ENCODE measurements around the gene ESYT2.
"Not testable (repeated sequence)": the region's sequence is repeated elsewhere in the genome, so short reads cannot be mapped to it uniquely, and the experiment has no call there.

ESYT2 gene

DNA sequence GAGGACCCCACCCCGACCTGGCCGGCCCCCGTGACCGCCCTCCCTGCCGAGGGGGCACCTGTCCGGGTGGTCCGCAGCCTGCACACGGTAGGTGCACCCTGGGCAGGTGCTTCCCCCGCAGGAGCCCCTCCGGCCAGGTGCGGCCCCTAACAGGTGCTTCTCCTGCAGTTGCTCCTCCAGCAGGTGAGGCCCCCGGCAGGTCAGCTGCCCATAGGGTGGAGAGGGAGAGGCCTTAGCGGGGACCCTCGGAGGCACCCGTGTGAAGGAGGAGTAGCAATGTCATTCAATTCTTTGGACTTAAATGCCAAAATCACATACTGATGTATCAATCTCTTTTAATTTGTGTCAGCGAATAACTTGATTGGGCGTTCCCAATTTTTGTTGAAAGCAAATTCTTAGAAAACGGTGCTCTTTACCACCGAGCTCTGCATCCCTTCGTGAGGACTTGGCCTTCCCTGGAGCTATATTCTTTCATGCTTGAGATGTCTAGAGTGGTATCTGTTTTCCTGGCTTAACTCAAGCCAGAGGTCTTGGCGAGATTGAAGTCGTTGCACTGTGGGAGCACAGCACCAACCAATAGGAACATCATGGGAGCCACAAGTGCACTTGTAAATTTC is 124.0 kb downstream of the ESYT2 start:
- Histone ChIP-seq H3K27ac (ENCODE audit: low read length) (no peak overlapping the region), H3K9ac (ENCODE audit: low read length) (peak overlapping the region; percentile 93), H3K4me1 (ENCODE audit: control insufficient read depth, low read depth, low read length) (peaks cover 29% of the 10 kb centered on the region), H3K4me3 (ENCODE audit: low read length) (peak overlapping the region; percentile 91), H3K9me3 (ENCODE audit: control insufficient read depth, low read depth, low read length) (no peaks in the 10 kb centered on the region), H3K27me3 (ENCODE audit: control insufficient read depth, insufficient read depth, low read length) (no peaks in the 10 kb centered on the region), H3K36me3 (ENCODE audit: control insufficient read depth, low read depth, low read length) (peaks cover 15% of the 10 kb centered on the region)

- H3K27ac ChIP-seq (ENCODE audit: low read length), result peak within 1 kb of the TSS; percentile 67
- H3K4me1 ChIP-seq (ENCODE audit: control insufficient read depth, low read depth, low read length), result peaks cover 29% of the 10 kb centered on the region
- peaks cover 20% of the 10 kb centered on the region for H3K36me3 ChIP-seq (ENCODE audit: control insufficient read depth, low read depth, low read length)
Measured at GRCh38 chr7:158704524-158705233, 124.6 kb downstream of the ESYT2 start, which contains the start of gene NCAPG2. TSS of gene NCAPG2 (minus strand) at chr7:158704804. CDS start at chr7:158701899, 2,905 bp downstream.

DNA sequence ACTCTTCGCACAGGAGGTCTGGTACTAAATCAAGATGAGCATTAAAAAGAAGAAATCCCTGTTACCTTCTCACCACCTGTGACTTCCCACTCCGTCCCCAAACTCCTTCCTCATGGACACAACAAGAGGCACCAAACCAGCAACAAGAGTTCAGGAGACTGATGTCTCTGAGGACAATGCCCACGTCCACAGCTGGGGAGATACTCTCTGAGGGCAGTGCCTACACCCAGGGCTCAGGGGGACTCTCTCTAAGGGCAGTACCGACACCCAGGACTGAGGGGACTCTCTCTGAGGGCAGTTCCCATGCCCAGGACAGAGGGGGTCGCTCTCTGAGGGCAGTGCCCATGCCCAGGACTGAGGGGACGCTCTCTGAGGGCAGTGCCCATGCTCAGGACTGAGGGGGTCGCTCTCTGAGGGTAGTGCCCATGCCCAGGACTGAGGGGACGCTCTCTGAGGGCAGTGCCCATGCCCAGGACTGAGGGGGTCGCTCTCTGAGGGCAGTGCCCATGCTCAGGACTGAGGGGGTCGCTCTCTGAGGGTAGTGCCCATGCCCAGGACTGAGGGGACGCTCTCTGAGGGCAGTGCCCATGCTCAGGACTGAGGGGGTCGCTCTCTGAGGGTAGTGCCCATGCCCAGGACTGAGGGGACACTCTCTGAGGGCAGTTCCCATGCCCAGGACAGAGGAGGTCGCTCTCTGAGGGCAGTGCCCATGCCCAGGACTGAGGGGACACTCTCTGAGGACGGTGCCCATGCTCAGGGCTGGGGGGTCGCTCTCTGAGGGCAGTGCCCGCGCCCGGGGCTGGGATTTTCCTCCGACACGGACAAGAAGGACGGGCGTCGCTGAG is 125.4 kb downstream of the ESYT2 start:
- H3K9ac ChIP-seq (ENCODE audit: low read length), result peak overlapping the region; percentile 93
- H3K4me1 ChIP-seq (ENCODE audit: control insufficient read depth, low read depth, low read length), result peaks cover 29% of the 10 kb centered on the region
- H3K27me3 ChIP-seq (ENCODE audit: control insufficient read depth, insufficient read depth, low read length); H3K9me3 ChIP-seq (ENCODE audit: control insufficient read depth, low read depth, low read length): not testable (repeated sequence)
- peak overlapping the region; percentile 91 for H3K4me3 ChIP-seq (ENCODE audit: low read length)
- peaks cover 27% of the 10 kb centered on the region for H3K36me3 ChIP-seq (ENCODE audit: control insufficient read depth, low read depth, low read length)
- peak overlapping the region; percentile 67 for H3K27ac ChIP-seq (ENCODE audit: low read length)

More at GRCh38 chr7:158704524-158705233, 124.6 kb downstream of the ESYT2 start, which contains the start of gene NCAPG2:
- H3K9me3 ChIP-seq (ENCODE audit: control insufficient read depth, low read depth, low read length), result no peaks in the 10 kb centered on the region
- H3K9ac ChIP-seq (ENCODE audit: low read length), result peak within 1 kb of the TSS; percentile 93
- H3K27me3 ChIP-seq (ENCODE audit: control insufficient read depth, insufficient read depth, low read length), result no peaks in the 10 kb centered on the region
- H3K4me3 ChIP-seq (ENCODE audit: low read length), result peak within 1 kb of the TSS; percentile 91

- Histone ChIP-seq H3K27ac (ENCODE audit: low read length) (no peak overlapping the region), H3K36me3 (ENCODE audit: control insufficient read depth, low read depth, low read length) (peaks cover 37% of the 10 kb centered on the region), H3K27me3 (ENCODE audit: control insufficient read depth, insufficient read depth, low read length) (no peaks in the 10 kb centered on the region), H3K9me3 (ENCODE audit: control insufficient read depth, low read depth, low read length) (no peaks in the 10 kb centered on the region), H3K4me3 (ENCODE audit: low read length) (peak overlapping the region; percentile 91), H3K4me1 (ENCODE audit: control insufficient read depth, low read depth, low read length) (peaks cover 29% of the 10 kb centered on the region), H3K9ac (ENCODE audit: low read length) (peak overlapping the region; percentile 93)
Measured at GRCh38 chr7:158702944-158703343, 126.4 kb downstream of the ESYT2 start.

GRCh38 chr7:158702196-158702595 is 127.1 kb downstream of the ESYT2 start:
- Histone ChIP-seq H3K27ac (ENCODE audit: low read length) (peak overlapping the region; percentile 28), H3K4me3 (ENCODE audit: low read length) (peak overlapping the region; percentile 91), H3K9me3 (ENCODE audit: control insufficient read depth, low read depth, low read length) (no peaks in the 10 kb centered on the region), H3K36me3 (ENCODE audit: control insufficient read depth, low read depth, low read length) (peaks cover 37% of the 10 kb centered on the region), H3K9ac (ENCODE audit: low read length) (peak overlapping the region; percentile 93), H3K27me3 (ENCODE audit: control insufficient read depth, insufficient read depth, low read length) (no peaks in the 10 kb centered on the region), H3K4me1 (ENCODE audit: control insufficient read depth, low read depth, low read length) (peaks cover 29% of the 10 kb centered on the region)

DNA sequence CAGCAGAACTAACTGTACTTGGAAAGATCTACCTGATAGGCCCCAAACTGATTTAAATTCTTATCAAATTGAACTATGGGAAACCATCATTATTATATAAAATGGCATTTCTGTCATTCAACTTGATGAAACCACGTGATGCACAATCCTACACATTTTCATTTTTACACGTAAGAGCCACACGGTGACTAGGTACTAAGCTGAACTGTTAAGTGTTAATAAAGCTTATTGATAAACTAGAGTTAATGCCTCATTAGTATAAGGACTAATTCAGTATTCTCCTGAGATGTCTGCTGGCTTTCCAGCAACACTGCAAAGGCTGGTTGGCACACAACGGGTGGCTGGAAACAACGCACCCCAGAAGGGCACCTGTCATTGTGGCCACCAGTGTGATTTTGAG is 129.3 kb downstream of the ESYT2 start:
- no peaks in the 10 kb centered on the region for H3K9me3 ChIP-seq (ENCODE audit: control insufficient read depth, low read depth, low read length)
- no peak overlapping the region for H3K4me3 ChIP-seq (ENCODE audit: low read length)
- H3K9ac ChIP-seq (ENCODE audit: low read length), result no peak overlapping the region
- H3K27ac ChIP-seq (ENCODE audit: low read length), result no peak overlapping the region
- H3K27me3 ChIP-seq (ENCODE audit: control insufficient read depth, insufficient read depth, low read length), result no peaks in the 10 kb centered on the region
- H3K36me3 ChIP-seq (ENCODE audit: control insufficient read depth, low read depth, low read length), result peaks cover 58% of the 10 kb centered on the region
- peaks cover 29% of the 10 kb centered on the region for H3K4me1 ChIP-seq (ENCODE audit: control insufficient read depth, low read depth, low read length)

- Histone ChIP-seq H3K4me1 (ENCODE audit: control insufficient read depth, low read depth, low read length) (peaks cover 29% of the 10 kb centered on the region), H3K27ac (ENCODE audit: low read length) (no peak overlapping the region)
Measured at GRCh38 chr7:158699341-158699740, 130.0 kb downstream of the ESYT2 start.

DNA sequence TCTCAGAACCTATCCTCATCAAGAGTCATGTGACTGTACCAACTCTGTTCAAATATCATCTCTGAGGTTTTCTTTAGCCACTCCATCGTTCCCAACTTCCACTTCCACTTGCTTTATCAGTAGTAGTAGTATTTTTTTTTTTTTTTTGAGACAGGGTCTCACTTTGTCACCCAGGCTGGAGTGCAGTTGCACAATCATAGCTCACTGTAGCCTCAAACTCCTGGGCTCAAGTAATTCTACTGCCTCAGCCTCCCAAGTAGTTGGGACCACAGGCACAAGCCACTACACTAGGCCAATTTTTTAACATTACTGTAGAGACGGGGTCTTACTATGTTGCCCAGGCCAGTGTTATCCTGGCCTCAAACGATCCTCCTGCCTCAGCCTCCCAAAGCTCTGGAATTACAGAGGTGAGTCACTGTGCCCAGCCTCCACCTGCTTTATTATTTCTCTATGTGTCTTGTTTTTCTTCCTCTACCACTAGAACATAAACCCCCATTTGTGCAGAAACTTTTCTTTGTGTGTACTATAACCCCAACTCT is 130.6 kb downstream of the ESYT2 start:
- no peaks in the 10 kb centered on the region for H3K27me3 ChIP-seq (ENCODE audit: control insufficient read depth, insufficient read depth, low read length)
- H3K9me3 ChIP-seq (ENCODE audit: control insufficient read depth, low read depth, low read length), result no peaks in the 10 kb centered on the region
- H3K4me1 ChIP-seq (ENCODE audit: control insufficient read depth, low read depth, low read length), result peaks cover 28% of the 10 kb centered on the region
- no peak overlapping the region for H3K9ac ChIP-seq (ENCODE audit: low read length)
- peaks cover 68% of the 10 kb centered on the region for H3K36me3 ChIP-seq (ENCODE audit: control insufficient read depth, low read depth, low read length)
- H3K27ac ChIP-seq (ENCODE audit: low read length), result no peak overlapping the region
- no peak overlapping the region for H3K4me3 ChIP-seq (ENCODE audit: low read length)

More at GRCh38 chr7:158699341-158699740, 130.0 kb downstream of the ESYT2 start:
- H3K27me3 ChIP-seq (ENCODE audit: control insufficient read depth, insufficient read depth, low read length), result no peaks in the 10 kb centered on the region
- no peak overlapping the region for H3K4me3 ChIP-seq (ENCODE audit: low read length)
- H3K9ac ChIP-seq (ENCODE audit: low read length), result no peak overlapping the region
- peaks cover 63% of the 10 kb centered on the region for H3K36me3 ChIP-seq (ENCODE audit: control insufficient read depth, low read depth, low read length)
- H3K9me3 ChIP-seq (ENCODE audit: control insufficient read depth, low read depth, low read length), result no peaks in the 10 kb centered on the region

DNA sequence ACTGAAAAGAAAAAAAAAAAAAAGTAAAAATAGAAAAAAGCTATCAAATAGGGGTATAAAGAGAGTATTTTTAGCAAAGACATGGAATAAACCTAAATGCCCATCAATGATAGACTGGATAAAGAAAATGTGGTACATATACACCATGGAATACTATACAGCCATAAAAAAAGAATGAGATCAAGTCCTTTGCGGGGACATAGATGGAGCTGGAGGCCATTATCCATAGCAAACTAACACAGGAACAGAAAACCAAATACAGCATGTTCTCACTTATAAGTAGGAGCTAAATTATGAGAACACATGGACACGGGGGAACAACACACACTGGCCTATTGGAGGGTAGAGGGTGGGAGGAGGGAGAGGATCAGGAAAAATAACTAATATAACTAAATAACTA is 131.7 kb downstream of the ESYT2 start:
- not testable (repeated sequence) for H3K27ac ChIP-seq (ENCODE audit: low read length); H3K9me3 ChIP-seq (ENCODE audit: control insufficient read depth, low read depth, low read length); H3K9ac ChIP-seq (ENCODE audit: low read length); H3K4me3 ChIP-seq (ENCODE audit: low read length); H3K27me3 ChIP-seq (ENCODE audit: control insufficient read depth, insufficient read depth, low read length)
- H3K4me1 ChIP-seq (ENCODE audit: control insufficient read depth, low read depth, low read length), result peaks cover 18% of the 10 kb centered on the region
- peaks cover 78% of the 10 kb centered on the region for H3K36me3 ChIP-seq (ENCODE audit: control insufficient read depth, low read depth, low read length)

GRCh38 chr7:158695726-158696452 is 133.4 kb downstream of the ESYT2 start:
- H3K9me3 ChIP-seq (ENCODE audit: control insufficient read depth, low read depth, low read length), result no peaks in the 10 kb centered on the region
- H3K9ac ChIP-seq (ENCODE audit: low read length), result no peak overlapping the region
- H3K36me3 ChIP-seq (ENCODE audit: control insufficient read depth, low read depth, low read length), result peaks cover 81% of the 10 kb centered on the region

More at GRCh38 chr7:158695726-158696452, 133.4 kb downstream of the ESYT2 start:
- Histone ChIP-seq H3K4me3 (ENCODE audit: low read length) (no peak overlapping the region), H3K27ac (ENCODE audit: low read length) (no peak overlapping the region), H3K27me3 (ENCODE audit: control insufficient read depth, insufficient read depth, low read length) (no peaks in the 10 kb centered on the region), H3K4me1 (ENCODE audit: control insufficient read depth, low read depth, low read length) (peaks cover under 1% of the 10 kb centered on the region)
